Stomach (tissue), 4 donors: ENCODE measurements around the gene ODAPH.

ENCODE experiments used
- EP300 ChIP-seq: sonication (generic); formaldehyde crosslinking; IDR thresholded peaks from one replicate; pipeline ENCODE4 v1.6.1; 2017; ENCODE audit warnings: antibody characterized with exemption
- POLR2A ChIP-seq, 4 donors: fragments of 450-650 bp; IDR thresholded peaks; one replicate each; pipeline ENCODE4 v1.6.1; 2016; ENCODE audit warnings: antibody characterized with exemption in 4 of 4, control low read depth in 2 of 4, mild to moderate bottlenecking in 1 of 4, moderate library complexity in 1 of 4
- POLR2AphosphoS5 ChIP-seq, 3 donors: sonication (generic); formaldehyde crosslinking; IDR thresholded peaks; one replicate each; pipeline ENCODE4 v1.6.1; 2016; ENCODE audit warnings: antibody characterized with exemption in 3 of 3
- TF ChIP-seq, protein P1 (sequence below), 7 experiments: fragments of 450-650 bp in 4 of 7; fragments of 200-600 bp in 3 of 7; sonication (generic) in 3 of 7; IDR thresholded peaks; one replicate each; pipeline ENCODE4 v1.5.1; 2016 to 2019; ENCODE audit warnings: antibody characterized with exemption in 7 of 7, control low read depth in 2 of 7, mild to moderate bottlenecking in 1 of 7

DNA sequence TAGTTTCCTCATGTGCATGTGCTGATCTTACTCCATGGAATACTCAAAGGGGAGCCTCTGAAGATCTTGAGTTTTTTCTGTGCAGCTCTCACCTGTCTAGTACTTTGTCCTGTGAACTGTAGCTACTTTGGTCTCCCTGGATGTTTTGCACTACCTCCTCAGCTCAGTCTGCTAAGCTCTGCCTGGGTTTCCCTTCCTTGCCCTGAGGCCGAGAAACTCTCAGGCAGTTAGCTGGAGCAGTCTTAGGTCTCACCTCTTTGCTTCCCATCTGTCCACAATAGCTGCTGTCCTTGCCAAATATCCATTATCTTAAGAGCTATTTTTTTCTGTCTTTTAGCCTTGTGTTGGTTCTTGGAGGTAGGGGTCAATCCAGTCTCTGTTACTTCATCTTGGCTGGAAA is 30.0 kb upstream of the ODAPH start:
- TF ChIP-seq, protein P1, sequence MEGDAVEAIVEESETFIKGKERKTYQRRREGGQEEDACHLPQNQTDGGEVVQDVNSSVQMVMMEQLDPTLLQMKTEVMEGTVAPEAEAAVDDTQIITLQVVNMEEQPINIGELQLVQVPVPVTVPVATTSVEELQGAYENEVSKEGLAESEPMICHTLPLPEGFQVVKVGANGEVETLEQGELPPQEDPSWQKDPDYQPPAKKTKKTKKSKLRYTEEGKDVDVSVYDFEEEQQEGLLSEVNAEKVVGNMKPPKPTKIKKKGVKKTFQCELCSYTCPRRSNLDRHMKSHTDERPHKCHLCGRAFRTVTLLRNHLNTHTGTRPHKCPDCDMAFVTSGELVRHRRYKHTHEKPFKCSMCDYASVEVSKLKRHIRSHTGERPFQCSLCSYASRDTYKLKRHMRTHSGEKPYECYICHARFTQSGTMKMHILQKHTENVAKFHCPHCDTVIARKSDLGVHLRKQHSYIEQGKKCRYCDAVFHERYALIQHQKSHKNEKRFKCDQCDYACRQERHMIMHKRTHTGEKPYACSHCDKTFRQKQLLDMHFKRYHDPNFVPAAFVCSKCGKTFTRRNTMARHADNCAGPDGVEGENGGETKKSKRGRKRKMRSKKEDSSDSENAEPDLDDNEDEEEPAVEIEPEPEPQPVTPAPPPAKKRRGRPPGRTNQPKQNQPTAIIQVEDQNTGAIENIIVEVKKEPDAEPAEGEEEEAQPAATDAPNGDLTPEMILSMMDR (IDR thresholded peaks at IDR 0.05) = no peak
- TF ChIP-seq POLR2A (IDR thresholded peaks at IDR 0.05) = no peak
- no peak for TF ChIP-seq POLR2AphosphoS5 (IDR thresholded peaks at IDR 0.05)
- TF ChIP-seq EP300 = no peak
